Esophagus squamous epithelium (tissue), 4 donors: ENCODE results near the gene PLEKHM3.

Experiments
- POLR2A ChIP-seq, 4 donors: fragments of 450-650 bp; IDR thresholded peaks; one replicate each; pipeline ENCODE4 v1.6.1; 2017; ENCODE audit warnings: antibody characterized with exemption in 4 of 4, mild to moderate bottlenecking in 4 of 4, moderate library complexity in 3 of 4
- TF ChIP-seq, protein P1 (sequence below), 6 experiments: fragments of 450-650 bp in 4 of 6; fragments of 200-600 bp in 2 of 6; sonication (generic) in 2 of 6; IDR thresholded peaks; one replicate each; pipeline ENCODE4 v1.5.1; 2016 to 2019; ENCODE audit warnings: antibody characterized with exemption in 6 of 6, mild to moderate bottlenecking in 4 of 6, moderate library complexity in 4 of 6

DNA sequence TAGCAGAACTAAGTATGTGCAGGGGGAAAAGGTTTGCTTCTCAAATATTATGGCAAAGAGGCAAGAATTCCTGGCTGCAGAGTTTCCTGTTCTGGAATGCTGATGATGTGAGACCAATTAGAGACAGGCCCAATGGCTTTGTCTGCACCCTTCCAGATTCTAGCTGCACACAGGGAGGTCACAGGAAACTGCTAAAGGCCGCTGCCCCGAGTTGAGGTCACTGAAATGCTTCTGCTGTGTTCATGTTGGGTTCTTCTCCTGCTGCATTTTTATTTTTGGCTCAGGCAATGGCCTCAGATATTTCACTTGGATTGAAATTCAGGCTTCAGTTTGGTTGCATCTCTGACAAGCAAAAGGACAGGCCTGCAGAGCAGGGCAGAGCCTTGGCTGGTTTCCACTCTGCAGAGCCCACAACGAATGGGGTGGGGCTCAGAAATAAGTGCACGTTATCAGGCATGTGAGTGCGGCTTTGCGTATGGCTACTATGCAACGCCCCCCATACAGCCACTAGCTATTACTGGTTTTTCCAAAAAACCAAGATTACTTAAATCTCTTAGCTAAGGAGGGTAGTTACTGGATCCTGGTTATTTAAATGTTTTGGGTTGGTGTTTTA is 188.7 kb downstream of the PLEKHM3 start:
- TF ChIP-seq, protein P1, sequence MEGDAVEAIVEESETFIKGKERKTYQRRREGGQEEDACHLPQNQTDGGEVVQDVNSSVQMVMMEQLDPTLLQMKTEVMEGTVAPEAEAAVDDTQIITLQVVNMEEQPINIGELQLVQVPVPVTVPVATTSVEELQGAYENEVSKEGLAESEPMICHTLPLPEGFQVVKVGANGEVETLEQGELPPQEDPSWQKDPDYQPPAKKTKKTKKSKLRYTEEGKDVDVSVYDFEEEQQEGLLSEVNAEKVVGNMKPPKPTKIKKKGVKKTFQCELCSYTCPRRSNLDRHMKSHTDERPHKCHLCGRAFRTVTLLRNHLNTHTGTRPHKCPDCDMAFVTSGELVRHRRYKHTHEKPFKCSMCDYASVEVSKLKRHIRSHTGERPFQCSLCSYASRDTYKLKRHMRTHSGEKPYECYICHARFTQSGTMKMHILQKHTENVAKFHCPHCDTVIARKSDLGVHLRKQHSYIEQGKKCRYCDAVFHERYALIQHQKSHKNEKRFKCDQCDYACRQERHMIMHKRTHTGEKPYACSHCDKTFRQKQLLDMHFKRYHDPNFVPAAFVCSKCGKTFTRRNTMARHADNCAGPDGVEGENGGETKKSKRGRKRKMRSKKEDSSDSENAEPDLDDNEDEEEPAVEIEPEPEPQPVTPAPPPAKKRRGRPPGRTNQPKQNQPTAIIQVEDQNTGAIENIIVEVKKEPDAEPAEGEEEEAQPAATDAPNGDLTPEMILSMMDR (IDR thresholded peaks at IDR 0.05), result no peak
- no peak for TF ChIP-seq POLR2A (IDR thresholded peaks at IDR 0.05)
